Dermis blood vessel endothelial cell (primary cell): Measurements from ENCODE around the gene NET1. TPM values are rescaled to one million over a fixed set of nuclear protein-coding genes. Genes with fewer than 3 reads are reported as not detected.
A peak's percentile ranks its signal among the peaks of the same experiment; 100 is the strongest.

Experiments
- DNase-seq: peaks from one replicate; pipeline ENCODE4 v3.0.0; 2010
- total RNA-seq: library from RNA; depleted of rRNA; stranded (reverse); fragments of >200 nt; gene quantifications from 2 replicates; pipeline ENCODE4 v1.2.3, GENCODE V29; 2014

NET1 gene
- total RNA-seq, 1 donor from 2014 or later = 21.1 TPM

GRCh38 chr10:5443429-5443828 is 31.1 kb downstream of the NET1 start:
- no peak for DNase-seq

- no peak for DNase-seq
These were observed 32.6 kb downstream of the NET1 start for GRCh38 chr10:5445006-5445405.

- peak; percentile 94 for DNase-seq
These were observed 34.1 kb downstream of the NET1 start for GRCh38 chr10:5446390-5446926.

GRCh38 chr10:5447056-5447455 is 34.7 kb downstream of the NET1 start:
- peak; percentile 46 for DNase-seq

GRCh38 chr10:5447611-5448071 is 35.3 kb downstream of the NET1 start:
- DNase-seq = peak; percentile 46

GRCh38 chr10:5448333-5449001 is 36.1 kb downstream of the NET1 start:
- DNase-seq = peak; percentile 35

- DNase-seq = peak; percentile 34
These were observed 36.9 kb downstream of the NET1 start for GRCh38 chr10:5449227-5449626.

- peak; percentile 77 for DNase-seq
These were observed 37.5 kb downstream of the NET1 start for GRCh38 chr10:5449823-5450222.

- DNase-seq = no peak
These were observed 38.4 kb downstream of the NET1 start for GRCh38 chr10:5450605-5451384.

- DNase-seq = no peak
These were observed 41.6 kb downstream of the NET1 start for GRCh38 chr10:5453749-5454489.

- DNase-seq = no peak
These were observed 44.2 kb downstream of the NET1 start for GRCh38 chr10:5456563-5456962.

GRCh38 chr10:5457741-5458140 is 45.4 kb downstream of the NET1 start:
- no peak for DNase-seq

GRCh38 chr10:5458425-5458824 is 46.1 kb downstream of the NET1 start:
- DNase-seq = no peak

GRCh38 chr10:5458949-5459747 is 46.8 kb downstream of the NET1 start:
- no peak for DNase-seq

GRCh38 chr10:5460468-5461202 is 48.3 kb downstream of the NET1 start:
- DNase-seq = no peak

GRCh38 chr10:5461203-5461588 is 48.8 kb downstream of the NET1 start:
- DNase-seq = no peak

- peak; percentile 19 for DNase-seq
These were observed 49.8 kb downstream of the NET1 start for GRCh38 chr10:5461914-5462840.

GRCh38 chr10:5462841-5463293 is 50.5 kb downstream of the NET1 start:
- no peak for DNase-seq

- no peak for DNase-seq
These were observed 52.2 kb downstream of the NET1 start for GRCh38 chr10:5464546-5464945.

GRCh38 chr10:5465976-5466450 is 53.7 kb downstream of the NET1 start:
- no peak for DNase-seq
